Right hindlimb (tissue), 1 donor: ENCODE data around the gene OR5AC2.
A peak's percentile ranks its signal among the peaks of the same experiment; 100 is the strongest.

ENCODE experiments used
- DNase-seq: peaks from one replicate; pipeline ENCODE4 v3.0.0-alpha.2; 2018

OR5AC2 gene, protein sequence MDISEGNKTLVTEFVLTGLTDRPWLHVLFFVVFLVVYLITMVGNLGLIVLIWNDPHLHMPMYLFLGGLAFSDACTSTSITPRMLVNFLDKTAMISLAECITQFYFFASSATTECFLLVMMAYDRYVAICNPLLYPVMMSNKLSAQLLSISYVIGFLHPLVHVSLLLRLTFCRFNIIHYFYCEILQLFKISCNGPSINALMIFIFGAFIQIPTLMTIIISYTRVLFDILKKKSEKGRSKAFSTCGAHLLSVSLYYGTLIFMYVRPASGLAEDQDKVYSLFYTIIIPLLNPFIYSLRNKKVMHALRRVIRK

DNA sequence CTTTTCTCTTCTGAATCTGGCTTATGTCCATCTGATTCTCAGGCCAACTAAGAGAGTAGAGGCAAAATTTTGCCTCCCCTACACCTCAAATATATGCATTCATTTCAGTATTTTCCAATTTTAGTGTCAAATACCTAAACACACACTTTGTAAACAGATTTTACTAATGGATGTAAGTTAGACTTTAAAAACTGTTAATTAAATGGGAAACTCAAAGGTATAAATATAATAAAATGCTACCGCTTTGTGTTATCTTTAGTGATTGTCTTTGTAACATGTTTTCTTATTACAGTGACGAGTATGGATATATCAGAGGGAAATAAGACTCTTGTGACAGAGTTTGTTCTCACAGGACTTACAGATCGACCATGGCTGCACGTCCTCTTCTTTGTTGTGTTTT, at the start of gene OR5AC2:
OR5AC2 (plus strand) TSS at position 301 of the 400 bp plus-strand sequence; CDS start at position 301, 0 bp downstream.
- no peak for DNase-seq

DNA sequence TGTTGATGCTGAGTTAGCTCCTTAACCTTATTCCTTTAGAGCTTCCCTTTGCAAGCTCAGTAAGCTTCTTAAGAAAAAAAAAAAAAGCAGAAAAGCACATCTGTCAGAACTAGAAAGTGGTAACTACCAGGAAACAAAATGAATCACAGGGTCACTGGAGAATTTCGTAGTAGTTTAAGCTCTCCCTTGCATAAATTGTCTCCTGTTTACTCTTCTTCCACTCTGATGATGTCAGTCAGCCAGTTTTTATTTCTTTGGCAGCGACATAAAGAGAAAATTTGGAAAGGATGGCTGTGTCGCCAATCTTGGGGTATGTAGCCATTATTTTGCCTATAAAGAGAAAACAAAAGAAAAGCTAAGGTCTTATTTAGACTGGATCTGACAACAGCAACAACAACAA, 48.7 kb upstream of the OR5AC2 start:
- DNase-seq = no peak

DNA sequence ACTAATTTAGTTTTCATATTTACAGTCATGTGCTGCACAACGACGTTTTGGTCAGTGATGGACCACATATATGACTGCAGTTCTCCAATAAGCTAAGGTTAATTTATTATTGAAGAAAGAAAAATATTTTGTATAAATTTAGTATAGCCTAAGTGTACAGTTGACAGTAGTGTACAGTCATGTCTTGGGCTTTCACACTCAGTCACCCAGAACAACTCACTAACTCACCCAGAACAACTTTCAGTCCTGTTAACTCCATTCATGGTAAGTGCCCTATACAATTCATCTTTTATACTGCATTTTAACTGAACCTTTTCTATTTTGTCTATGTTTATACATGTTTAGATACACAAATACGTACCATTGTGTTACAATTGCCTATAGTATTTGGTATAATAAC, 48.1 kb upstream of the OR5AC2 start:
- no peak for DNase-seq

DNA sequence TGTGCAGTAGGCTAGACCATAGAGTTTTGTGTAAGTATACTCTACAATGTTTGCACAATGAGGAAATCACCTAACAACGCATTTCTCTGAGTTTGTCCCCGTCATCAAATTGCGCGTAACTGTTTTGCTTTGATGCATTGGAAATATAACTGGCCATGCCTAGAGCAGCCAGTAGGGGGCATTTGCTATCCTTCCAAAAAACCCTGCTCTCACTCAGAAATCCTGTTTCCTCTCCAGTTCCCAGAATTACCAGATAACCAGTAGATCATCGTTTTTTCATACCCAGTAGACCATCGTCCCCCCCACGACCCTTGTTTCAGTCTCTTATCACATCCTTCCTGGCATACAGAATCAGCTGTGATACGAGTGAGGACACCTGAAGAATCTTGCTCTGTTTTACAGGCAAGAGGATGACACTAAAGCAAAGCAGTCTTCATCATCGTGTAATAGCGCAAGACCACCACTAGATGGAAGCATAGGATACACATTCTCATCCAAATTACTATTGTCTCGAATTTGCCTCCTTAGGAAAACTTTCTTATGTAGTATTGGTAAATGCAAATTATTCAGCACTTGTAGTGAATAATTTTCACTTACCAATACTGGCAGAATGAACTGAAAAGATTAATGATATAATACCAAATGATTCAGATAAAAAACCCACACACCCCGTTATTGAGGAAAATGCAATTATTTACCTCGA, 47.5 kb upstream of the OR5AC2 start:
- peak; percentile 78 for DNase-seq

DNA sequence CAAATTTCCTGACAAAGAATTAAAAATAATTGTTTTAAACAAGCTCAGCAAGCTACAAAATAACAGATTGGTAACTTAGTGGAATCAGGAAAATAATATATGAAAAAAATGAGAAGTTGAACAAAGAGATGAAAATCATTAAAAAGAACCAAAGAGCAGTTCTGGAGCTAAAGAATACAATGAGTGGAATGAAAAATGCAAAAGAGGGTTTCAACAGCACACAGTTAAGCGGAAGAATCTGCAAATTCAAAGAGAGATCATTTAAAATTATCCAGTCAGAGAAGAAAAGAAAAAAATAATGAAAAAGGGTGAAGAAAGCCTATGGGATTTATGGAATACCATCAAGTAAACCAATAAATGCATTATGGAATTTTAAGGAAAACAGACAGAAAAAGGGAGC, 45.6 kb upstream of the OR5AC2 start:
- DNase-seq = no peak

DNA sequence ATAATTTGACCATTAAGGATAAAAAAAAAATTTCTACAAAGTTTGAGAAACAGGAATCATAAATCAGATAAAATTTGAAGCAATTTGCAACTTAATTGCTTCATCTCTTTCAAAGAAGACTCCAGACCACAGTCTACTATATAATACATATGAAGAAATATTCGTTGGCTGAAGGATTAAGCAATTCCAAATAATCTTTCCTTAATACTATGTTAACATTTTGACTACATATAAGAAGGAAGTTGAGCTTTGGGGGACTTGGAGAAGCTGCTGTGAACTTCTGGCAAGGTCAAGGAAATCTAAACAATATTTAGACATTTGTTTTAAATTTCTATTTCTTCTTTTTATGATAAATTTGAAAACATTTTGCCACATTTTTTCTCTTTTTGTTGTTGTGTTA, 38.4 kb upstream of the OR5AC2 start:
- no peak for DNase-seq

DNA sequence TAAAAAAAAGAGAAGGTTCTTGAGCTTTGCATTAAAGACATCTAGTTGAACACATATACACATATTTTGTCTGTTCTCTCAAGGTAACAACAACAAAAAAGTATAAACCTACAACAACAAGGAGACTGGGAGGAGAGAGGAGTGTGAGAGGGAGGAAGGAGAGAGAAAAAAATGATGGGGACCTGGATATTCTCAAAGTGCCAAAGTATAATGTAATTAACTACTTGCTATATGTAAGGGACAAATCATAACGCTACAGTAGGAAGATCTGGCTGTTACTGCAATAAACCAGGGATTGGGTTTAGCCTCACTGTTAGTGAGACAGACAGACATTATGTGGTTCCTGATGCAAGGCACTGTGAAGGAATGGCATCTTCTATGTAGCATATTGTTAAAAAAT, 37.7 kb upstream of the OR5AC2 start:
- DNase-seq = no peak

DNA sequence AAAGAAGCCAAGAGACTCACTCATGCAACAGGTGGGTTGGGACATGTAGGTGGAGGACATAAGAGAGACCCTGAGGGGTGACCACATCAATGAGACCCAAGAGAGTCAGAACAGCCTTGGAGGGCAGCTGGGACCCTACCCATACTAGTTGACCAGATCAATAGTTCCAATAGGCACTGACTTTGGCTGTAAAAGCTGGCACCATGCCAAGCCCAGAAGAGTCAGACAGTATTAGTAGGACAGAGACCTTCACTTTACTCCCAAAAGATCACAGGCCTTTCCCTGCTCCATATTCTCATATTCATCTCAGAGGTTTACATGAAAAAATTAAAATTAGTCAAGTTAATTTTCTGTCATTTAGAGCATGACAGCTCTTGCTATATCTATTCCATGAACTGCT, 30.9 kb upstream of the OR5AC2 start:
- DNase-seq = no peak

DNA sequence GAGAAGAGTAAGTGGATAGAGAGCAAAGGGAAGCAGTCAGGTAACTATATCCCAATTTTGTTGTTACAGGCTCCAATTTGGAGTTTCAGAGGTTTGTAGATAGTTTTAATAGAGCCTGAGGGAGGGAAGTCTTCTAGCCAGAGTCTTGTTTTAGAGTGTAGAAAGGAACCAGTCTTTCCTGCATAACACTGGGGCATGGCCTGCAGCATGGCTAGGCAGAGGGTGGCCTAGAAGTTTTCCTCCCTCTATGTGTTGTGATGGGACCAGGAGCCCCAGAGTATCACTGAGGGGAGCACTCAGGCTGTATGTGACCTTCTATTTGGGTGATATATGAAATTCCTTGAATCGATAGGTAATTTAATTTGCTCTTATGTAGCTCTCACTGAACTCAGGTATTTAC, 29.3 kb upstream of the OR5AC2 start:
- no peak for DNase-seq

DNA sequence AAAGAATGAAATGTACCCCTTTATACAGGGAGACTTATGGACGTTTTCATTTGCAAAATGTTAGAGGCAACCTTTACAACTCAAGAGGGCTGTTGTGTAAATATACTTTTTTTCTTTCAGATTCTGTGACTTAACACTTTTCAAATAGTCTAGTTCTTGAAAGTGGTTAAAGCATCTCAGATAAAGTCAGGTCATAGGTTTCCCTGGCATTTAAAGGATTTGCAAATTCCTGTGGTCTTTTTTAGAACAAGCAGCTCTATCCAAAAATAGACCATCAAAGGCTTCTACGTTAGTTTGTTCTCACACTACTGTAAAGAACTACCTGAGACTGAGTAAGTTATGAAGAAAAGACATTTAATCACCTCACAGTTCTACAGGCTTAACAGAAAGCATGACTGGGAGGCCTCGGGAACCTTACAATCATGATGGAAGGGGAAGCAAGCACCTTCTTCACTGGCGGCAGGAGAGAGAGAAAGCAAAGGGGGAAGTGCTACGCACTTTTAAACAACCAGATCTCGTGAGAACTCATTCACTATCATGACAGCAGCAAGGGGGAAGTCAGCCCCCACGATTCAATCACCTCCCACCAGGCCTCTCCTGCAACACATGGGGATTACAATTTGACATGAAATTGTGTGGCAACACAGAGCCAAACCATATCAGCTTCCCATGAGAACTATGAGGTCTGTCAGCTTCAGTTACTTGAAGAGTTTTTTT, 28.6 kb upstream of the OR5AC2 start:
- DNase-seq = no peak

DNA sequence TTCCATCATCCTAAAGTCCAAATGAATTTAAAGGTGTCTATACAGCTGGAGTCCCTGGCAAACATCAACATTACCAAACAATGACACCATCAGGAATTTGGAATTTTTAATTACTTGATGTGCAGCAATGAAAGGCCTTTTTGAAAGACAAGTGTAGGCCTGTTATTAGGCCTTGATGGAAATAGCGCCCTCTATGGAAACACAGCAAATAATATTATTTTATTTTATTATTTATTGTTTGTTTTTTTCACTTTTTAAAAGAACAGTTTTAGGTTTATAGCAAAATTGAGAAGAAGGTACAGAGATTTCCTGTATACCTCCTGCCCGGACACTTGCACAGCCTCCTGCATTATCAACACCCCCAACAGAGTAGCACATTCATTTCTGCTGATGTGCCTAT, 18.1 kb upstream of the OR5AC2 start:
- DNase-seq = no peak

DNA sequence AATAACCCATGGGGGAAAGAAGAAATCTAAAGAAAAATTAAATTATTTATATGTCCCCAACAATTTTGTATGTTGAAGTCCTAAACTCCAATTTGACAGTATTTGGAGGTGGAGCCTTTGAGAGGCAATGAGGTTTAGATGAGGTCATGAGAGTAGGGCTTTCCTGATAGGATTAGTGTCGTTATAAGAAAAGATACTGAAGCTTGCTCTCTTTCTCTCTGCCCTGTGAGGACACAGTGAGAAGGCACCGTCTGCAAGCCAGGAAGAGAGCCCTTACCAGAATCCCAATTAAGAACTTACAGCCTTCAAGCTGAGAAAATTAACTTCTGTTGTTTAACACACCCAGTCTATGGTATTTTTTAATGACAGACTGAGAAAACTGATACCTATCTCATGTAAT, 16.1 kb upstream of the OR5AC2 start:
- DNase-seq = no peak

DNA sequence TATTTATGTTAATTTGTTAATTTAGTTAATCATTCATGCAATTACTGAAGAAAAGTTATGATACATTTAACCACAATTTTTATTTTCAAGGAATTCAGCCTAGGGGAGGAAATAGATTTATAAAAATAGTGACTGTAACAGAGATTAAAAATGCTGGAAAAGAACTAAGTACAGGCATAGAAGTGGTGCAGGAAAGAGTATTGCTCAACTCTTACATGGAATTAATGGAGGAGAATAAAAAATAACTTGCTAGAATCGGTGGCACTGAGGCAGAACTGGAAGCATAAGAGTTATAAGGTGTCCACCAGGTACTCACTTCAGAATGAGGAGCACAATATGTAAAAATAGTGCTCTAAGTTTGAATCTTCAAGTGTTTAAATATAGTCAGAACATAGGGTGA, 13.5 kb upstream of the OR5AC2 start:
- no peak for DNase-seq

DNA sequence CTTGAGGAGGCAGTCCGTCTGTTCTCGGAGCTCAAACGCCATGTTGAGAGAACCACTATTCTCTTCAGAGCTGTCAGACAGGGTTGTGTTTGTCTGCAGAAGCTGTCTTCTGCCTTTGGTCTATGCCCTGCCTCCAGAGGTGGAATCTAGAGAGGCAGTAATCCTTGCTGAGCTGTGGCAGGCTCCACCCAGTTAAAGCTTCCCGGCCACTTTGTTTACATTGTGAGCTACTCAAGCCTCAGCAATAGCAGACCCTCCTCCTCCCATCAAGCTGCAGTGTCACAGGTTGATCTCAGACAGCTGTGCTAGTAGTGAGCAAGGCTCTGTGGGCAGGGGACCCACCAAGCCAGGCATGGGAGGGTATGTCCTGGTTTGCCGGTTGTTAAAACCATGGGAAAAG, 8.9 kb downstream of the OR5AC2 start:
- DNase-seq = no peak

DNA sequence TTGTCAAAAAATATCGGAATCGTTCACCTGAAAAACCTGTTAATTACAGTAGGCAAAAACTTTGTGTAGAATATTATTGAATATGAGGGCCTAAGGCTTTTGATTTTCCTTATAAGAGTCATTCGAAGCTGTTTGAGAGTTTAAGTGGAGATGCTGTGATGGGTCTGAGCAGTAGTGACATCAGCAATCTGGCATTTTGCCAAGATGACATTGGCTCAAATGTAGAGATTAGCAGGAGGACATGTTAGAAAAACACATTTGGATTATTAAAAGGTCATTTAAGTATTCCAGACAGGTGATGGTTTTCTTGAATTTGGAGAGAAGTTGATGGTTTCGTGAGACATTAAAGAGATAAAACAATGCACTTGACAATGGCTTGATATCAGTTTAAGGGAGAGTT, 12.9 kb downstream of the OR5AC2 start:
- DNase-seq = no peak

DNA sequence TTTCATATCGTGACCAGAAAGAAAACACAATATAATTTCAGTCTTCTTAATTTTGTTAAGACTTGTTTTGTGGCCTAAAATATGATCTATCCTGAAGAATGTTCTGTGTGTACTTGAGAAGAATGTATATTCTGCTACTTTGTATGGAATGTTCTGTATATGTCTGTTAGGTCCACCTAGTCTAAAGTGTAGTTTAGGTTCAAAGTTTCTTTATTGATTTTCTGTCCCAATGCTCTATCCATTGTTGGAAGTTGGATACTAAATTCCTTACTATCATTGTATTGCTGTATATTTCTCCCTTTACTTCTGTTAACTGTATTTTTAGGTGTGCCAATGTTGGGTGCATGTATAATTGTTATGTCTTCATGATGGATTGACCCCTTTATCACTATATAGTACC, 21.2 kb downstream of the OR5AC2 start:
- no peak for DNase-seq

DNA sequence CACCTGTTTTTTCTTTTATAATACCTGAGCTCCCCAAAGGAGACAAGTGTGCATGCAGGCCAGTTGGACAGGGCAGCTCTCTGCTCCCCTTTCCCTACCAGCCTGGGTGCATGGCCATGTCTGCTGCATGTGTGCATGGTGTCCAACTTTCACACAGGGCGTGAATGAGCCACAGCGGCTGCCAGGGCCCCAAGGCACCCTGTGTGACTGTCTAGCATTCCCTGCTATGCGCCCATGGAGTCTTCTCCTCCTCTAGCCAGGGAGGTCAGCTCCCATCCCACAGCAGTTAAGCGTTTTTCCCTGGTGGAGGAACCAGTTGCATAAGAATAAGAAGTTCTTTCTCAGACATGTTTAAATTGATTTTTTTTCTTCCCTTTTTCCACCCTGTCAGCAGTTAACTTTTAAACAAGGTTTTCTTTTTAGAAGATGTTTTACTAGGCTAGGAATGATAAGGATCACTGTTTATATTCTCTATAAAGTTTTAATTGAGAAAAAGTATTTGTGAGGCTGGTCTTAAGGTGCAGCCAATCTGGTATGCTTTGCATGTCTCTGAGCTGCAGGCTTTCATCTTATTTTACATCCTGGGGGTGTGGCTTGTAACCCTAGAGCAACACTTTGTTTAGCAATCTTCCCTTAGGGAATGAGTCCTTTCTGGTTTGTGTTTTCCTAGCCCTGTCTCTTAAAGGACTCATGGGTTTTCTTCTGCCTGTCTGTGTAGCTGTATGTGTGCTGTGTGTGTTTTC, 23.0 kb downstream of the OR5AC2 start:
- DNase-seq = no peak

DNA sequence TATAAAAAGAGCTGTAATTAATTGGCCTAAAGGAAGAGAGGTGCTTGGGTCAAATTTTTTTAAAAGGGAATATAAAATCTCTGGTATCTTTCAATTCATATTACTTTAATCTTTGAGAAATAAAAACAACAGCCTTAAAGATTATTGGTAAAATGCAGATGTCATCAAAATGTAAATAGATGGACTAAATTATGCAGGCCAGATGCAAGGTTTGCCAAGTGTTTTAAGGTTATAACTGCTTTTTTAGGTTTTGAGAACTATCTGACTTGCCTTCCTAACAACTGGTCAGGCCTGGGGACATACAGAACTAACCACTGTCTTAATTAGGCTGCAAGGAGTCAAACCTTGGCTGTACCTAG, 23.6 kb downstream of the OR5AC2 start:
- DNase-seq = no peak

DNA sequence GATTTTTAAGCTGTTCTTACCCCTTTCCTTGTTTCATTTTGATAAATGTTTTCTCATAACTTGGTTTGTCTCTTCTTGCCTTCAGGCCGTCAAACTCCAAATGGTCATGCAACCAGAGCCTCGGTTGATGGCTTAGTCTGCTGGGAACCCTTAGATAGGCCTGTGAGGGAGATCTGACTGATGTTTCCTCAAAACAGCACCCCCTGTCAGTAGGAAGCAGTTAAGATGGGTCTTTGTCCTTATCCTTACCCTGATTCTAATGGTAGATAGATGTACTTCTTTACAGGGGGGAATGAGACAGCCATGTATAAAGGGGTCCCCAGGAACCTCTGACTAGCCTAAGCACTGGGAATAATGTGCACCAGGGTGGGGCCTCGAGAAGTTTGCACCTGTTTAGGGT, 27.3 kb downstream of the OR5AC2 start:
- DNase-seq = no peak

DNA sequence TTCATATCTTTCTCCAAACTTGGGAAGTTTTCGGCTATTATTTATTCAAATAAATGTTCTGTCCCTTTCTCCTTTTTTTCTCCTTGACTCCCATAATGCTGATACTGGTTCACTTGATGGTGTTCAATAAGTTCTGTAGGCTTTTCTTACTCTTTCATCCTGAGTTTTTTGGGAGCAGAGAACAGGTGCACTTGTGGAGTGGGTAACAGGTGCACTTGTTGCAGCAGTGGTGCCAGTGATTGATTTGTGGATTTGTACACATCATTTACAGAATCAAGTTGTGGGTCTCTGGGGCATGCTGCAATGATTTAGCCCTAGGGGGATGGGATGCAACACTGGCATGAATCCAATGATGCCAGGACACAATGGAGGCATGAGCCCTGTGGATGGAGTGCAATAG, 28.7 kb downstream of the OR5AC2 start:
- DNase-seq = no peak

DNA sequence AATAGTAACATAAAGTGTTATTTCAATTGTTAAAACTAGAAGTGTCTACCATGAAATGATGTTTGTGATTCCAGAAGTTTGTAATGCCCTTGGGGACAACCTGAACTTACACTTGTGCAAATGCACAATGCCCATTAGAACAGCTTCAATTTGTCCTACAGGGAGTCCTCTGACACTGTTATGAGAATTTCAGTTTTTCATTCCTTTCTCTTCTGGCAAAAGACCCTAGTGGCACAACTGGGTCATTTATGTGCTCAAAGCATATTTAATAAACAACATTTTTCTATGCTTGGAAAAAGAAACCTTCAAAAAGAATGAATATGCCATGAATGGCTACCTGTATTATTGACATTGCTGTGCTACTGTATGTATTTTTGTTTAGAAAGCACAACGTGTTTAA, 43.4 kb downstream of the OR5AC2 start, which contains the start of gene OR5H1:
OR5H1 (plus strand) TSS at position 301 of the 400 bp plus-strand sequence. CDS start 1,977 bp downstream, outside the sequence.
- DNase-seq = no peak

DNA sequence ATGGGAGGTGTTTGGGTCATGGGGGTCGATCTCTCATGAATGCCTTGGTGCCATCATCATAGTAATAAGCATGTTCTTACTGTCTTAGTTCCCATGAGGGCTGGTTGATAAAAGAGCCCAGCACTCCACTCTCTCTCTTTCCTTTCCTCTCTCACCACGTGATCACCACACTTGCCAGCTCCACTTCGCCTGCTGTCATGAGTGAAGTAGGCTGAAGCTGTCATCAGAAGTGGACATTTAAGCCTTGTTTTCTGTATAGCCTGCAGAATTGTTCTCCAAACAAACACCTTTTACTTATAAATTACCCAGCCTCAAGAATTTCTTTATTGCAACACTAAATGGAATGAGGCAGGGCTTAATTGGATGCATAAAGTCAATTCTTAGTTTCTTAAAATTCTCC, 49.7 kb downstream of the OR5AC2 start:
- DNase-seq = no peak
